Activated T-cell treated with anti-CD3 and anti-CD28 coated beads for 48 hours (primary cell): ENCODE results near the gene AGAP2.
"Not testable (repeated sequence)": the region's sequence is repeated elsewhere in the genome, so short reads cannot be mapped to it uniquely, and the experiment has no call there.

Experiments
- DNase-seq: peaks from one replicate; pipeline ENCODE4 v3.0.0-alpha.2; 2020; ENCODE audit warnings: low read depth

Gene AGAP2

DNA sequence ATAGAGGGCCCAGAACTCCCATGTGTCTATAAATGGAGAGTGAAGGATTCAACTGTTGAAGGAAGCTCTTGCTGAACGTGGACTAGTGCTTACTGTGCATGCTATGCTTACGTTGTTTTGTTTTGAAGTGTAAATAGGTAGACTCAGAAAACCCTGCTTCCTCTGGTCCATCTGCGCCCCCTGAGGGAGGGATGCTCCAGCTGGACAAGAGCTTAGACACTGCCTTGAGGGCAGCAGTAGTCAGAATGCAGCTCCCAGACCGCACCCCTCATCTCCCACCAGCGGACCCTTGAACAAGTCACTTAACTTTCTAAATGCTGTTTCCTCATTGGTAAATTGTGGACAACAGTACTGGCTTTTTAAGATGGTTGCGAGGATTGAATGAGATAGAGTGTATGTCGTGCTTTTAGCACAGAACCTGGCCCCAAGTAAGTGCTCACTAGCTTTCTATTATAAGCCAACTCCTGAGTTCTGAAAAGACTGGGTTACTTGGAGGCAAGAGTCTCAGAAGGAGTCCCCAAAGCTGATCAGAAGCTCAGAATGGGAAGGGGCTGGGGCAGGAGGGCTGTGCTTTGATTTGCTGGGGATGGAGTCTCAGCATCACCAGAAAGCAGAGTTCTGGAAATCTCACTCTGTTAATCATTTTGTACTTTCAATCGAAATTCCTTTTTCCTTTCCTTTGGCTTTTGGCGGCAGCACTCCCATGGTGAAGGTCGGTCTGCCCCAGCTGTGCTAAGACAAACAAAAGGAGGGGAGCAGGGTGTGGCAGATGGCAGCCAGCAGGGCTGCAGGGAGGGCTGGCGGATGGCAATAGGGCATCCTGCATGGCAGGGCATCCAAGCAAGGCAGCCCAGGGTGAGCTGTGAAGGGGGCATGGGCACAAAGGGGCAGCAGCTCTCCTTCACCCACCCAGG lies 15.6 kb downstream of the AGAP2 start:
- DNase-seq = no peak

DNA sequence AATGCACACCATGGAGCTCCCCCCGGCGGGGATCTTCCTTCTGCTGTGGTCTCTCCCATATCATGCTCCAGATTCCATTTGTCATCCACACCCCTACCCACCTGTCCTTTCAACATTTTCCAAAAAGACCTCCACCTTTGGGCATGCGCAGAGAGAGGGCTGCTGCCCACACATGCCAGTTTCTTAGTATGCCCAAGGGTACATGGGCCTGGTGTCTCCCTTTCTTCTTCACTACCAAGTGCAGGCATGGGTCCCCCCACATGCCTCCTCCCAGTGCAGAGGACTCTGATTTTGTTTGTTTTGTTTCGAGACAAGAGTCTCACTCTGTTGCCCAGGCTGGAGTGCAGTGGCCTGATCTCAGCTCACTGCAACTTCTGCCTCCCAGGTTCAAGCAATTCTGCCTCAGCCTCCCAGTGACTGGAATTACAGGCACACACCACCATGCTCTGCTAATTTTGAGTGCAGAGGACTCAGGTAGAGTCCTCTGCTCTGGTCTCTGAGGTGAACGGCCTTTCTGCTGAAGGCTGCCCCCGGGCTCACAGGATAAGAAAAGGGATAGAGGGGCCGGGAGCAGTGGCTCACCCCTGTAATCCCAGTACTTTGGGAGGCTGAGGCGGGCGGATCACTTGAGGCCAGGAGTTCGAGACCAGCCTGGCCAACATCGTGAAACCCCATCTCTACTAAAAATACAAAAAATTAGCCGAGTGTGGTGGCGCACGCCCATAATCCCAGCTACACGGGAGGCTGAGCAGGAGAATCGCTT lies 16.5 kb downstream of the AGAP2 start:
- not testable (repeated sequence) for DNase-seq

DNA sequence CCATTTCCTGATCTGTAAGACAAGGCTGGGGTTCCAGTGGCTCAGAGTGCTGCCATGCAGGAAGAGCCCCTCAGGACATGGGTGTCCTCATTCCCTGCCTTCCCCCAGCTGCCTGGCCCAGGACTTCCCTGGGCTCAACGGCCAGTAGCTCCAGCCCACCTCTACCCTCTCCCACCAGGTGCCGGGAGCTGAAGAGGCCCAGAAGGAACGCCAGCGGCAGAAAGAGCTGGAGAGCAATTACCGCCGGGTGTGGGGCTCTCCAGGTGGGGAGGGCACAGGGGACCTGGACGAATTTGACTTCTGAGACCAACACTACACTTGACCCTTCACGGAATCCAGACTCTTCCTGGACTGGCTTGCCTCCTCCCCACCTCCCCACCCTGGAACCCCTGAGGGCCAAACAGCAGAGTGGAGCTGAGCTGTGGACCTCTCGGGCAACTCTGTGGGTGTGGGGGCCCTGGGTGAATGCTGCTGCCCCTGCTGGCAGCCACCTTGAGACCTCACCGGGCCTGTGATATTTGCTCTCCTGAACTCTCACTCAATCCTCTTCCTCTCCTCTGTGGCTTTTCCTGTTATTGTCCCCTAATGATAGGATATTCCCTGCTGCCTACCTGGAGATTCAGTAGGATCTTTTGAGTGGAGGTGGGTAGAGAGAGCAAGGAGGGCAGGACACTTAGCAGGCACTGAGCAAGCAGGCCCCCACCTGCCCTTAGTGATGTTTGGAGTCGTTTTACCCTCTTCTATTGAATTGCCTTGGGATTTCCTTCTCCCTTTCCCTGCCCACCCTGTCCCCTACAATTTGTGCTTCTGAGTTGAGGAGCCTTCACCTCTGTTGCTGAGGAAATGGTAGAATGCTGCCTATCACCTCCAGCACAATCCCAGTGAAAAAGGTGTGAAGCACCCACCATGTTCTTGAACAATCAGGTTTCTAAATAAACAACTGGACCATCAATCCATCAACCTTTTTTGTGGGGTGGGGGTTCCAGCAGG lies 17.6 kb downstream of the AGAP2 start:
- DNase-seq = no peak

DNA sequence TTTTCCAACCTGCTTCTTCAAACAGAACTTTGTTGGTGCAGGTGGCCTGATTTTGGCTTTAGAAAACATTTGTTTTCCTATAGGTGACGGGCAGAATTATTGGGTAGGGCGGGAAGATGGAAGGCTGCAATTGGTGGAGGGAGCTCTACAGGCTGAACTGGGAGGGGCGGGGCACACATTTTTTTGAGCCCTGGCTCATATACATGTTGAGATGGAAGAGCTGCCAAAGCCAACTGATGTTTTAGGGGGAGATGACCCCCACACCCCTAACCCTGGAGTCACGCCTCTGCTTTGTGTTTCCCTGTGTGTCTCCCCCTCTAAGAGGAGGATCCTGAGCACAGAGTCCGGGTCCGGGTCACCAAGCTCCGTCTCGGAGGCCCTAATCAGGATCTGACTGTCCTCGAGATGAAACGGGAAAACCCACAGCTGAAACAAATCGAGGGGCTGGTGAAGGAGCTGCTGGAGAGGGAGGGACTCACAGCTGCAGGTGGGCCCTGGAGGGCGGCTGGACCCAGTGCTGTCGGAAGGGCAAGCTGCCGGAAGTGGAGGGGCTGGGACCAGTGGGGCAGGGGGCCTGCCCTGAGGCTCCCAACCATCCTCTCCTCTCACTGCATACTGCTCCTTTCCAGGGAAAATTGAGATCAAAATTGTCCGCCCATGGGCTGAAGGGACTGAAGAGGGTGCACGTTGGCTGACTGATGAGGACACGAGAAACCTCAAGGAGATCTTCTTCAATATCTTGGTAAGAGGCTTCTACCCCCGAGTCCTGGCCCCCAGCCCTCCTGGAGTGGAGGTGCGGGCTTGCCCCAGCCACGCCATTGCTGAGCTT lies 18.6 kb downstream of the AGAP2 start:
- no peak for DNase-seq

DNA sequence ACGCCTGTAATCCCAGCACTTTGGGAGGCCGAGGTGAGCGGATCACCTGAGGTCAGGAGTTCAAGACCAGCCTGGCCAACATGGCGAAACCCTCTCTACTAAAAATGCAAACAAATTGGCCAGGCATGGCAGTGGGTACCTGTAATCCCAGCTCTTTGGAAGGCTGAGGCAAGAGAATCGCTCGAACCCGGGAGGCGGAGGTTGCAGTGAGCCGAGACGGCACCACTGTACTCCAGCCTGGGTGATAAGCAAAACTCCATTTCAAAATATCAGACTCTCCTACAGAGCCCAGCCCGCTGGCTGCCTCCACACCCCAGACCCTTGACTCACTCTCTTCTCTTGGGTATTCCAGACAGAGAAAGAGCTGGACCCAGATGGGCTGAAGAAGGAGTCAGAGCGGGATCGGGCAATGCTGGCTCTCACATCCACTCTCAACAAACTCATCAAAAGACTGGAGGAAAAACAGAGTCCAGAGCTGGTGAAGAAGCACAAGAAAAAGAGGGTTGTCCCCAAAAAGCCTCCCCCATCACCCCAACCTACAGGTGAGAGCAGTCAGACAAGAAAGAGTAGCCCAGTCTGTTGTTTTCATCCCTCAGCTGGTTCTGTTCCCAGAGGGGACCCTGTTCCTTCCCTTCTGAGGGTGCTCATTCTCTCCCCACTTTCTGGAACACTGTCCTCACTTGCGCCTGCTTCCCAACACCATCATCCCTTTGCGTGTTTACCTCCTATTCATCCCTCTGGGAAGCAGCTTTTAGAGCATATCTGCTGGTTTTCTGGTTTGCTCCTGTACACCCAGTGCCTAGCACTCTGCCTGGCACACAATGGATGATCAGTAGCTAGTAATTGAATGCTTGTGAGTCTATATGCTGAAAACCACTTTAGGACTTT lies 19.7 kb downstream of the AGAP2 start:
- DNase-seq = no peak

DNA sequence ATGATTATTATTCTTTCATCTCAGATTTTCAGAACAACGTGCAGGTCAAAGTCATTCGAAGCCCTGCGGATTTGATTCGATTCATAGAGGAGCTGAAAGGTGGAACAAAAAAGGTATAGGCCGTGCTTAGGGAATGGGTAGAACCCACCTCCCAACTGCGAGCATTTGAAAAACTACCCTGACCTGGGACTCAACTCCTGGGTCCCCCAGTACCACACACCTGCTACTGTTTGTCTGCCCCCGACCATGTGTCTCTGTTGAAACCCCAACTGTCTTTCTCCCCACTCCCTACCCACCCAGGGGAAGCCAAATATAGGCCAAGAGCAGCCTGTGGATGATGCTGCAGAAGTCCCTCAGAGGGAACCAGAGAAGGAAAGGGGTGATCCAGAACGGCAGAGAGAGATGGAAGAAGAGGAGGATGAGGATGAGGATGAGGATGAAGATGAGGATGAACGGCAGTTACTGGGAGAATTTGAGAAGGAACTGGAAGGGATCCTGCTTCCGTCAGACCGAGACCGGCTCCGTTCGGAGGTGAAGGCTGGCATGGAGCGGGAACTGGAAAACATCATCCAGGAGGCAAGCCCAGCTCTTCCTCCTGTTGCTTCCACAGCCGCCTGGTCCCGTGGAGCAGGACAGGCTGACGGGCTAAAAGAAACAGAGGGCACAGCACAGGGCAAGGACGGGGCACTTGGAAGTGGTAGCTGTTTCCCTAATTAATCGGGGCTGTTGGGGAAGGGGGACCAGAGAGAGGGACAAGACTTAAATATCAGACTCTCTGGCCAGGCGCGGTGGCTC lies 20.5 kb downstream of the AGAP2 start:
- no peak for DNase-seq

DNA sequence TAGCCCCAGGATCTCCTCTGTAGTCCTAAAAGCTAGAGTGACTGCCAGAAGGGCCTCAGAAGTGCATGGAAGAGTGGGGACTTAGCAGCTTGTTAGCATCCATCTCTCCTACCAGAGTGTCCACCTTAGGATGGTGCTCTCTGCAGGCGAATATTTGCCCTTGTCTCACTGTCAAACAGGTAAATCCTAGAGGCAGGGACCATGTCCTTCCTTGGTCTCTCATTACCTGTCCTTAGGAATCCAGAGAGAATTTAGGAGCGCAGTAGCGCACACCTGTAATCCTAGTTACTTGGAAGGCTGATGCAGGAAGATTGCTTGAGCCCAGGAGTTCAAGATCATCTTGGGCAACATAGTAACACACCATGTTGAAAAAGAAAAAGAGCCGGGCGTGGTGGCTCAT lies 21.4 kb downstream of the AGAP2 start:
- DNase-seq = no peak

DNA sequence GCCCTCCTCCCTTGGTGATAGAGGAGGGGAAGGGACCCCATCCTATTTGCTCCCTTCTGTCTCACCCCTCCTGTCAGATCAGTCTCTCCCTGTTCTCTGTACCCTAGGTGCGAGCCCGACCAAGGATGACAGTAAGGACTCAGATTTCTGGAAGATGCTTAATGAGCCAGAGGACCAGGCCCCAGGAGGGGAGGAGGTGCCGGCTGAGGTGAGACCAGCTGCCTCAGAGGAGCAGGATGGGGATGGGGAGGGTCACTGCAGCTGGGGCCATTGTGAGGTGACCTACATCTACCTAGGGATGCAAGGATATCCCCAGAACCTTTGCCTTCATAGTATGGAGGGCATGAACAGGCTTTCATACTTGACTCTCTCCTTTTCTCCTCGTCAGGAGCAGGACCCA lies 22.2 kb downstream of the AGAP2 start:
- DNase-seq = no peak

DNA sequence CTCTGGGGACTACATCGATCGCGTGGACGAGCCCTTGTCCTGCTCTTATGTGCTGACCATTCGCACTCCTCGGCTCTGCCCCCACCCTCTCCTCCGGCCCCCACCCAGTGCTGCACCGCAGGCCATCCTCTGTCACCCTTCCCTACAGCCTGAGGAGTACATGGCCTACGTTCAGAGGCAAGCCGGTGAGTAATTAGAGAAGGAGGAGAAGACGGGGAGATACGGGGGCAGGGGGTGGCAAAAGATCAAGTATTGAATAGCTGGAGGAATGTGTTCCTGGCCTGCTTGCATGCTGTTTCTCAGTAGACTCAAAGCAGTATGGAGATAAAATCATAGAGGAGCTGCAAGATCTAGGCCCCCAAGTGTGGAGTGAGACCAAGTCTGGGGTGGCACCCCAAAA lies 22.8 kb downstream of the AGAP2 start:
- no peak for DNase-seq

DNA sequence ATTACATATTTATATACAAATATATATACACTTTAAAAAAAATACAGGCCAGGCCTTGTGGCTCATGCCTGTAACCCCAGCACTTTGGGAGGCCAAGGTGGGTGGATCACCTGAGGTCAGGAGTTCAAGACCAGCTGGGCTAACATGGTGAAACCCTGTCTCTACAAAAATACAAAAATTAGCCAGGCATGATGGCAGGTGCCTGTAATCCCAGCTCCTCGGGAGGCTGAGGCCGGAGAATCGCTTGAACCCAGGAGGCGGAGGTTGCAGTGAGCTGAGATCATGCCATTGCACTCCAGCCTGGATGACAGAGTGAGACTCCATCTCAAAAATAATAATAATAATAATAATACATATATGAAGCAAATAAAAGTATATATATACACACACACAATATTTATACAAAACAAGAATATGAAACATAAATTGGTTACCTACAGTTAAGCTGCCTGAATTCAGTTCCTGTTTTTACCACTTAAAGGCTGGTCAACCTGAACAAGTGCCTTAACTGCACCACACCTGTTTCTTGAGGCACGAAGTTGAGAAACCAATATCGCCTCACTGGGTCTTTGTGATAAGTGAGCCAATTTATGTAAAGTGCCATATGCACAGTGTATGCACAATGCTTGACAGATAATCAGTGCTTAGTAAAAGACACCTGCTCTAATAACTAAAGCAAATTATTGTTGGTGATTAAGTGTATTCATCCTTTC lies 23.4 kb downstream of the AGAP2 start:
- not testable (repeated sequence) for DNase-seq

DNA sequence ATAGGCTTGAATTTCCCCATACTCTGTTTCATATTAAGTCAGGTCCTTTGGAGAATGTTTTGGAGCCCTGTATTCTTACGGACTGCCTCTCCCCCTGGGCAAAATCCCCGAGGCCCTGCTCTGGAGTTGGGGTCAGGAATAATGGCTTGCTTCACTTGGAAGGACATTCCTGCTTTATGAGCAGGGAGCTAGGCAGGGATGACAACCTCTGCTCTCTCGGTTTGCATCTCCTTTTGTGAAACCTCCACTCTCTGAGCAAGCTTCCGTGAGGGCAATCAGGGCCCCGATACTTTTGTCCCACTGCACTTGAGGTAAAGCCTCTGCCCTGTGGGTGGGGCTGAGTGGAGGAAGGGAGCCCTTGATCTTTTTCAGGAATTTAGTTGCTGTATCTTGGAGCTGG lies 25.3 kb downstream of the AGAP2 start:
- no peak for DNase-seq

DNA sequence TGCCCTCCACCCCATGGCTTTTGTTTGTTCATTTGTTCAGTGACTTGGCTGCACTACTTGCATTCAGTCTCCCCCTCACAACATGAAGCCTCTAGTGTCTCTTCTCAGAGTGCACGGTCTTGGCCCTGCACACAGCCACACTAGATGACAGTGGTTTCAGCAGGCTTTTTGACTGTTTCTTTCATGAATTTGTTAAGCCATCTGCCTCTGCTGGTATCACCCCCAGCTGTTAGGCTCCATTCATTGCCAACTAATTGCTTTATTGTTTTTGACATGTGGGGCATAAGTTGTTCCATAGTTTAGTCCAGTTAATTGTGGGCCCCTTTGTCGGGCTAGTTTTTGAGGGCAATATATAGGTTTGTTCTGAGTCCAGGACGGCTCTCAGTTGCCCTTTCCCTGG lies 25.8 kb downstream of the AGAP2 start:
- DNase-seq = no peak

DNA sequence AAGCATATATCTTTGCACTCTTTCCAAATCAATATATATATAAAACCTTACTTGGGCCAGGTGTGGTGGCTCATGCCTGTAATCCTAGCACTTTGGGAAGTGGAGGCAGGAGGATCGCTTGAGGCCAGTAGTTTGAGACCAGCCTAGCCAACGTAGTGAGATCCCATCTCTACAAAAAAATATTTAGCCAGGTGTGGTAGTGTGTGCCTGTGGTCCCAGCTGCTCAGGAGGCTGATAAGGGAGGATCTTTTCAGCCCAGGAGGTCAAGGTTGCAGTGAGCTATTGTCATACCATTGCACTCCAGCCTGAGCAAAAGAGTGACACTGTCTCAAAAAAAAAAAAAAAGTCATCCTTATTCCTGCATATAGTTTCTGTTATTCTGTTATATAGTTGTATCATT lies 30.2 kb downstream of the AGAP2 start:
- DNase-seq = no peak

DNA sequence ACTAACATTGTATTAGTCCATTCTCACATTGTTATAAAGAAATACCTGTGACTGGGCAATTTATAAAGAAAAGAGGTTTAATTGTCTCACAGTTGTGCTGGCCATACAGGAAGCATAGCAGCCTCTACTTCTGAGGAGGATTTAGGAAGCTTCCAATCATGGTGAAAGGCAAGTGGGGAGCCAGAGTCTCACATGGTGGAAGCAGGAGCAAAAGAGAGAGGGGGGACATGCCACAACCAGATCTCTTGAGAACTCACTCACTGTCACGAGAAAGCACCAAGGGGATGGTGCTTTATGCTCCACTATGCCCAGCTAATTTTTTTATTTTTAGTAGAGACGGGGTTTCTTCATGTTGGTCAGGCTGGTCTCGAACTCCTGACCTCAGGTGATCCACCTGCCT lies 31.3 kb downstream of the AGAP2 start:
- DNase-seq = no peak

DNA sequence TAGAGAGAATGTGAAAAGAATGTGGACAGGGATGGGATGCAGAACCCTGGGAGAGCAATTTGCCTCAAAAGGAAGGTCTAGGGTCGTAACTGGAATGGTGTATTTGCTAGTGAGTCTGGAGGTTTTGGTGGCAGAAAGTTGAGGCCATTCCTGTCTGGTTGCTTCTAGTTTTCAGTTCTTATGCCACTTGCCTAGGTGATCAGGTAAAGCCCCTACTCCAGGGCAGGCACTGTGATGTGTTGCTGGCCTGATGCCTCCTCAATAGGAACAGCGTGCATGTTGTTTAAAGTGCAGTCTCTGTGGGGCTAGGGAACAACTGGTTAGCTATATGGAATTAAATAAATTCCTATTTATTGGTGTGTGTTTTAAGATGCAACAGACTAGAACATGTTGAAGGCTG lies 38.2 kb downstream of the AGAP2 start:
- DNase-seq = no peak

DNA sequence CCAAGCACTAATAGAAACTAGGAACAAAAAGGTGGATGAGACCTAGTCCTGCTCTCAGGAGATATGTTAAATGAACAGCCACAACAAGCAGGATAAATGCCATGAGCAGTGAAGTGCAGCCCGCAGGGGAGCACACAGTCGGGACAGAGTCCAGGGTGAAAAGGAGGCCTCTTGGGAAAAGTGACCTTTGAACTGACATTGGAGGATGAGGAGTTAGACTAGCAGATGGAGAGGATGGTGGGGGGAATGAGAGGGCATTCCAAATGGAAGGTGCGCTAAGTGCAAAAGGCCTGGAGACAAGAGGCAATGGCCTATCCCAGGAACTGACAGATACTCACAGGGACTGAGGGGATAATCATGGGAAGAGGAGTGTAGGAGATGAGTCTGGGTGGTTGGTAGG lies 40.1 kb downstream of the AGAP2 start:
- no peak for DNase-seq

DNA sequence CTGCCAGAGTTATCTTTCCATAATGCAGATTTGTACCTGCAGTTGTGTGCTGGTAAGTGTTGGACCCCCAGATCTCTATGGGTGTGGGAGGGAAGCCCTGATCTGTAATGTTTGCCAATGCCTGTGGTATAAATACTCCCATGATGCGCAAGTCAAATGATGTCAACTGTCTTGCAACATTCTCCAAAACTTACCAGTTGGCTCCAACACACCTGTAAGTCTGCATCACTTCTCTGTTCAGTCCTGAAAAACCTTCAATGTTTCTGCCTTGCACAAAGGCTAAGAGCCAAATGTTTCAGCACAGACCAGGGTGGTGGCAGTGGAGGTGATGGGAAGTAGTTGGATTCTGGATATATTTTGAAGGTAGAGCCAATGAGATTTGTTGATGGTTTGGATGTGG lies 41.5 kb downstream of the AGAP2 start:
- DNase-seq = no peak

DNA sequence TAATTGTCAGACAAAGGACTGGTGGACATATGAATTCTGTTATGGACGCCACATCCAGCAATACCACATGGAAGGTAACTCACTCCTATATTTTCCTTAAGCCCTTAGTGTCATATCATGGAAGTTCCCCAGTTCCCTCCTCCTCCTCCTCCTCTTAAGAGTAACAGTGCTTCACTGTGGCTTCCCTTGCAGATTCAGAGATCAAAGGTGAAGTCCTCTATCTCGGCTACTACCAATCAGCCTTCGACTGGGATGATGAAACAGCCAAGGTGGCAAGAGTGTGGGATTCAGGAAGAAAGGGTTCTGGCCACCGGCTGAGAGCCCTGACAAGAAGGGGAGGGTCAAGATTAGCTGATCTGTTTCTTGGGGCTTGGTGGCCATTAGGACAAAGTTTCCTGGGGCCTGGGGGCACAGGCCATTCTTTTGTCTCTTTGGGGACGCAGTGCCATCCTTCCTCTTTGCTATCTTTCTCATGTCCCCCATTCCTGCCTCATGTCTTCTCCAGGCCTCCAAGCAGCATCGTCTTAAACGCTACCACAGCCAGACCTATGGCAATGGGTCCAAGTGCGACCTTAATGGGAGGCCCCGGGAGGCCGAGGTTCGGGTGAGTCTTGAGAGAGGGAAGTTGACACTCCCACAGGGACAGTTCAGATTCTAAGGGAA lies 42.6 kb downstream of the AGAP2 start:
- DNase-seq = no peak
